PFSK-1 (cell line): ENCODE data around the gene HNF1B.

Experiments
- POLR2AphosphoS5 ChIP-seq: IDR thresholded peaks from 2 replicates; pipeline ENCODE4 v1.6.1; 2012; ENCODE audit warnings: low read depth, mild to moderate bottlenecking, control low read depth, low read length, moderate library complexity
- SIN3A ChIP-seq: IDR thresholded peaks from 2 replicates; pipeline ENCODE4 v1.6.1; 2012; ENCODE audit warnings: mild to moderate bottlenecking, low read length, moderate library complexity, borderline replicate concordance; ENCODE audit not compliant: insufficient read depth
- TAF1 ChIP-seq: IDR thresholded peaks from 2 replicates; pipeline ENCODE4 v1.6.1; 2012; ENCODE audit warnings: low read length, control low read depth, borderline replicate concordance; ENCODE audit not compliant: insufficient read depth

DNA sequence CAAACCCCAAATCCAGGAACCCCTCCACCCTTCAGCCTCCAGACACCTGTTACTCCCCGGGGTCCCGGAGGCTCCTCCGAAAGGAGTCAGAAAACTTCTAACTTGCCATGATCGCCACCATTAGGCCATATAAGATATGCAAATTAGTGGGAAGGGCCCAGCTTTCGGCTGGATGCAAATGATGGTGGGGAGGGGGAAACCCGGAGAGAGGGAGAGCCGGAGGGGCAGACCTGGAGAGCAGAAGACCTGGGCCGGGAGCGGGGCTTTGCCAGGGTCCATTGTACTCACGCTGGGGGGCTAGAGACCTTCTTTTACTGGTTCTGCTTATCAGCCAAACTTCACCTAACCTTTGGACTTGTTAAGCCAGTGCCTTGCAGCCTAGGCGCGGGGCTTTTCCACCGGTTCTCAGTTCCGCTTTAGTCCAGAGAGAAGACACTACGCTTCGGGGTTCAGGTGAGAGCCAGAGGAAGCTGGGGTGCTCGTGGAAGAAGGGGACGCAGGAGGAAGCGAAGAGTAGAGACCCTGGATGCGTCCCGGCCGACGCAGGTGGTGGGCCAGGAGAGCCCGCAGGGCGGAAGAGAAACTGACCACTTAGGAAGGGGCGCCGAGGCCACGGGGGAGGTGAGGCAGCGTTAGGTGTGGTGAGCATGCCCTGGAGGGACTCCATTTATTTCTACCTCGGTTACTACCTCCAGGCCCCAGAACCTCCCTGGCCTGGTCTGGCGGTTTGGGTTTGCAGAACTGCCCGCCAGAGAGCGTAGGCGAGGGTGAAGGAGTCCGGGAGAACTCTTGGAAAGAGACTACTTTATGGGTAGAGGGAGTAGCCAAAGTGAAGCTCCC is at the start of gene HNF1B:
- TF ChIP-seq TAF1, result no peak
- no peak for TF ChIP-seq POLR2AphosphoS5
- TF ChIP-seq SIN3A, result no peak
